A673 (cell line): ENCODE data around the gene LRRC8B.

Experiments
- EZH2 ChIP-seq: fragments of 200-600 bp; sonication (generic); IDR thresholded peaks from 2 replicates; pipeline ENCODE4 v1.6.1; 2017; ENCODE audit warnings: borderline replicate concordance, low read depth, mild to moderate bottlenecking, mixed read lengths, antibody characterized with exemption, low read length; ENCODE audit not compliant: poor library complexity, severe bottlenecking
- TF ChIP-seq, protein P1 (sequence below): fragments of 300-800, 200-600 bp; sonication (generic); conservative IDR thresholded peaks from 2 replicates; pipeline ENCODE4 v1.5.1; 2017; ENCODE audit warnings: low read depth, mild to moderate bottlenecking, antibody characterized with exemption, low read length, moderate library complexity, mixed read lengths

DNA sequence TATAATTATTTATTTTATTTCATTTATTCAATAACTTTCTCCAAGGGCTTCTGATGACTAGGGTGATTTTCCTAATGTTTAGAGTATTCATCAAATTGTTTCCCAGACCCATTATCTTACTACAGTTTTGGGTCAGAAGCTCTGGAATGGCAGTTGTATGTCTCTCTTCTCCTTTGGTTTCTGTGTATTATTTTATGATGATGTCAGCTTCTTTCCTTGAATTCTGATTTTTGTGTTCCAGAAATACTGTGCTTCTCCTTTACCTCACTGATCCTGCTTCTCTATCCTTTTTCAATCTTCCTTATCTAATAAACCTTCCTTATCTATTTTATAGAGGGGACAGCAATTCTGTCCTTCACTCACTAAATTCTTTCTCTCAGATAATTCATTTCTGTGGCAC lies 48.8 kb downstream of the LRRC8B start:
- TF ChIP-seq EZH2 = no peak
- TF ChIP-seq, protein P1, sequence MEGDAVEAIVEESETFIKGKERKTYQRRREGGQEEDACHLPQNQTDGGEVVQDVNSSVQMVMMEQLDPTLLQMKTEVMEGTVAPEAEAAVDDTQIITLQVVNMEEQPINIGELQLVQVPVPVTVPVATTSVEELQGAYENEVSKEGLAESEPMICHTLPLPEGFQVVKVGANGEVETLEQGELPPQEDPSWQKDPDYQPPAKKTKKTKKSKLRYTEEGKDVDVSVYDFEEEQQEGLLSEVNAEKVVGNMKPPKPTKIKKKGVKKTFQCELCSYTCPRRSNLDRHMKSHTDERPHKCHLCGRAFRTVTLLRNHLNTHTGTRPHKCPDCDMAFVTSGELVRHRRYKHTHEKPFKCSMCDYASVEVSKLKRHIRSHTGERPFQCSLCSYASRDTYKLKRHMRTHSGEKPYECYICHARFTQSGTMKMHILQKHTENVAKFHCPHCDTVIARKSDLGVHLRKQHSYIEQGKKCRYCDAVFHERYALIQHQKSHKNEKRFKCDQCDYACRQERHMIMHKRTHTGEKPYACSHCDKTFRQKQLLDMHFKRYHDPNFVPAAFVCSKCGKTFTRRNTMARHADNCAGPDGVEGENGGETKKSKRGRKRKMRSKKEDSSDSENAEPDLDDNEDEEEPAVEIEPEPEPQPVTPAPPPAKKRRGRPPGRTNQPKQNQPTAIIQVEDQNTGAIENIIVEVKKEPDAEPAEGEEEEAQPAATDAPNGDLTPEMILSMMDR = no peak
